AG20443 (cell line): ENCODE data around the gene PSMB7.
"Not testable (repeated sequence)": the region's sequence is repeated elsewhere in the genome, so short reads cannot be mapped to it uniquely, and the experiment has no call there.

Source experiments
- DNase-seq: peaks from one replicate; pipeline ENCODE4 v3.0.0; 2012; ENCODE audit warnings: low spot score, mixed read lengths

The PSMB7 gene

GRCh38 chr9:124442826-124443225 lies 27.6 kb upstream of the PSMB7 start:
- DNase-seq: no peak

- DNase-seq: no peak
Measured at GRCh38 chr9:124442379-124442778, 27.1 kb upstream of the PSMB7 start.

GRCh38 chr9:124441291-124441690 lies 26.0 kb upstream of the PSMB7 start:
- no peak for DNase-seq

GRCh38 chr9:124440786-124441185 lies 25.5 kb upstream of the PSMB7 start:
- DNase-seq: no peak

- DNase-seq: no peak
Measured at GRCh38 chr9:124439686-124440243, 24.5 kb upstream of the PSMB7 start.

GRCh38 chr9:124439086-124439485 lies 23.8 kb upstream of the PSMB7 start:
- DNase-seq: no peak

GRCh38 chr9:124438091-124438490 lies 22.8 kb upstream of the PSMB7 start:
- DNase-seq: no peak

GRCh38 chr9:124437086-124437485 lies 21.8 kb upstream of the PSMB7 start:
- DNase-seq: no peak

GRCh38 chr9:124436320-124436719 lies 21.1 kb upstream of the PSMB7 start:
- DNase-seq: no peak

GRCh38 chr9:124429530-124429867 lies 14.3 kb upstream of the PSMB7 start:
- no peak for DNase-seq

- no peak for DNase-seq
Measured at GRCh38 chr9:124428751-124429529, 13.7 kb upstream of the PSMB7 start.

GRCh38 chr9:124427281-124427680 lies 12.0 kb upstream of the PSMB7 start:
- no peak for DNase-seq

GRCh38 chr9:124426361-124426760 lies 11.1 kb upstream of the PSMB7 start:
- no peak for DNase-seq

GRCh38 chr9:124425733-124426132 lies 10.5 kb upstream of the PSMB7 start:
- not testable (repeated sequence) for DNase-seq

- no peak for DNase-seq
Measured at GRCh38 chr9:124423591-124423990, 8.3 kb upstream of the PSMB7 start.

- DNase-seq: no peak
Measured at GRCh38 chr9:124423155-124423554, 7.9 kb upstream of the PSMB7 start.

GRCh38 chr9:124420991-124421543 lies 5.8 kb upstream of the PSMB7 start:
- no peak for DNase-seq

GRCh38 chr9:124419832-124420489 lies 4.7 kb upstream of the PSMB7 start:
- DNase-seq: no peak

- no peak for DNase-seq
Measured at GRCh38 chr9:124415852-124416484, 726 bp upstream of the PSMB7 start.

GRCh38 chr9:124414612-124415011 lies 630 bp downstream of the PSMB7 start:
- DNase-seq: no peak

- no peak for DNase-seq
Measured at GRCh38 chr9:124412228-124412575, 3.0 kb downstream of the PSMB7 start.

GRCh38 chr9:124411514-124412227 lies 3.6 kb downstream of the PSMB7 start:
- peak; percentile 43 for DNase-seq
